K562 (cell line): ENCODE measurements around the gene CDK5R1. TPM values are rescaled to one million over a fixed set of nuclear protein-coding genes. Genes with fewer than 3 reads are reported as not detected.

Experiments used
- ARID2 ChIP-seq: fragments of 450-650 bp; IDR thresholded peaks from 2 replicates; pipeline ENCODE4 v1.6.1; 2017; ENCODE audit warnings: antibody characterized with exemption, mild to moderate bottlenecking
- BHLHE40 ChIP-seq: IDR thresholded peaks from 2 replicates; pipeline ENCODE4 v1.6.1; 2011; ENCODE audit warnings: low read length, improper control_type of control experiment
- CBX2 ChIP-seq: fragments of 200-600 bp; sonication (generic); IDR thresholded peaks from one replicate; pipeline ENCODE4 v1.6.1; 2012; ENCODE audit warnings: mild to moderate bottlenecking, low read length, inconsistent platforms; ENCODE audit not compliant: insufficient read depth, poor library complexity, severe bottlenecking
- CCNT2 ChIP-seq: IDR thresholded peaks from 2 replicates; pipeline ENCODE4 v1.6.1; 2011; ENCODE audit warnings: borderline replicate concordance, low read depth, mild to moderate bottlenecking, moderate library complexity, mixed read lengths, low read length; ENCODE audit not compliant: insufficient read length; ENCODE audit errors: extremely low read depth
- CSDE1 ChIP-seq, 2 experiments: fragments of 450-650 bp; IDR thresholded peaks; 2 replicates each; pipeline ENCODE4 v1.6.1; 2016; ENCODE audit warnings: mild to moderate bottlenecking in 1 of 2
- HLTF ChIP-seq: fragments of 450-650 bp; IDR thresholded peaks from 2 replicates; pipeline ENCODE4 v1.6.1; 2016
- KLF16 ChIP-seq: IDR thresholded peaks from 2 replicates; pipeline ENCODE4 v1.6.1; 2016; ENCODE audit warnings: antibody characterized with exemption
- MECOM ChIP-seq: fragments of 250-450 bp; sonication (Bioruptor Pico); IDR thresholded peaks from 2 replicates; pipeline ENCODE4 v1.8.0; 2022; ENCODE audit warnings: inconsistent platforms
- NFE2 ChIP-seq: IDR thresholded peaks from 2 replicates; pipeline ENCODE4 v1.6.1; 2014; ENCODE audit warnings: antibody characterized with exemption, low read depth
- PTRF ChIP-seq: fragments of 450-650 bp; IDR thresholded peaks from 2 replicates; pipeline ENCODE4 v1.6.1; 2016; ENCODE audit warnings: mild to moderate bottlenecking, missing genetic modification characterization, missing compliant biosample characterization
- RFX1 ChIP-seq: fragments of 450-650 bp; IDR thresholded peaks from 2 replicates; pipeline ENCODE4 v1.6.1; 2016; ENCODE audit warnings: mild to moderate bottlenecking, moderate library complexity
- SNRNP70 ChIP-seq: fragments of 200-400 bp; formaldehyde crosslinking; optimal IDR thresholded peaks from 2 replicates; pipeline ENCODE3; 2017; ENCODE audit warnings: low read depth, low read length
- SOX6 ChIP-seq: fragments of 450-650 bp; IDR thresholded peaks from 2 replicates; pipeline ENCODE4 v1.6.1; 2014; ENCODE audit warnings: mild to moderate bottlenecking
- TCF7L2 ChIP-seq: fragments of 150-350 bp; IDR thresholded peaks from 2 replicates; pipeline ENCODE4 v1.6.1; 2016; ENCODE audit warnings: low read depth, mild to moderate bottlenecking, low read length, moderate library complexity
- ZNF224 ChIP-seq: sonication (generic); formaldehyde crosslinking; IDR thresholded peaks from 2 replicates; pipeline ENCODE4 v1.8.0; 2022; ENCODE audit warnings: mild to moderate bottlenecking, missing genetic modification reagents
- ZNF23 ChIP-seq: fragments of 250-450 bp; sonication (Bioruptor Pico); IDR thresholded peaks from 2 replicates; pipeline ENCODE4 v1.4.0; 2020; ENCODE audit warnings: mild to moderate bottlenecking
- polyA plus RNA-seq, 8 experiments: library from polyadenylated mRNA; depleted of rRNA in 4 of 8; stranded (reverse) in 5 of 8; unstranded in 3 of 8; fragments of >200 nt; fragmentation: Nextera tagmentation in 2 of 8; fragmentation: Illumina TruSeq in 1 of 8; extraction: Ambion mirVana in 2 of 8; extraction: Trizol in 1 of 8; gene quantifications; 2 replicates each; pipeline versions ENCODE4 v1.2.1 to v1.2.3, GENCODE V29; 2011 to 2014; ENCODE audit warnings: inconsistent platforms in 1 of 8, missing spikeins in 1 of 8
- total RNA-seq, 7 experiments: library from RNA; depleted of rRNA in 6 of 7; stranded (reverse); fragments of >200 nt in 6 of 7; fragmentation: Illumina TruSeq in 2 of 7; extraction: Trizol in 2 of 7; gene quantifications; 2 replicates each; pipeline versions ENCODE4 v1.2.1 to v1.2.3, GENCODE V29; 2011 to 2021; ENCODE audit warnings: low replicate concordance in 1 of 7
- TF ChIP-seq, protein P1 (sequence below): sonication (generic); formaldehyde crosslinking; IDR thresholded peaks from 2 replicates; pipeline ENCODE4 v1.8.0; 2023; ENCODE audit warnings: mild to moderate bottlenecking, missing genetic modification reagents
- TF ChIP-seq, protein P2 (sequence below): fragments of 200-800 bp; sonication (Bioruptor generic); IDR thresholded peaks from 2 replicates; pipeline ENCODE4 v1.6.1; 2017; ENCODE audit warnings: missing genetic modification characterization, missing compliant biosample characterization
- TF ChIP-seq, protein P3 (sequence below): sonication (generic); formaldehyde crosslinking; IDR thresholded peaks from 2 replicates; pipeline ENCODE4 v1.8.0; 2022; ENCODE audit warnings: missing genetic modification reagents, mild to moderate bottlenecking, borderline replicate concordance
- TF ChIP-seq, protein P4 (sequence below), 2 experiments: IDR thresholded peaks; 2 replicates each; pipeline ENCODE4 v1.6.1; 2011; ENCODE audit warnings: borderline replicate concordance in 1 of 2, control low read depth in 1 of 2, low read depth in 1 of 2, low read length in 1 of 2, mild to moderate bottlenecking in 1 of 2, mixed read lengths in 1 of 2, moderate library complexity in 1 of 2; ENCODE audit not compliant: insufficient read depth in 1 of 2, insufficient read length in 1 of 2, poor library complexity in 1 of 2, severe bottlenecking in 1 of 2; ENCODE audit errors: extremely low read depth in 1 of 2
- TF ChIP-seq, protein P5 (sequence below): fragments of 450-650 bp; IDR thresholded peaks from 2 replicates; pipeline ENCODE4 v1.6.1; 2016; ENCODE audit warnings: missing biosample characterization, missing genetic modification characterization

CDK5R1 gene
- total and polyA plus RNA-seq, 9 of the 15 experiments (the other 6 are each of a cell fraction or from before 2014, with no cell fraction given), result 0.10 to 4.8 (median 2.3) TPM

DNA sequence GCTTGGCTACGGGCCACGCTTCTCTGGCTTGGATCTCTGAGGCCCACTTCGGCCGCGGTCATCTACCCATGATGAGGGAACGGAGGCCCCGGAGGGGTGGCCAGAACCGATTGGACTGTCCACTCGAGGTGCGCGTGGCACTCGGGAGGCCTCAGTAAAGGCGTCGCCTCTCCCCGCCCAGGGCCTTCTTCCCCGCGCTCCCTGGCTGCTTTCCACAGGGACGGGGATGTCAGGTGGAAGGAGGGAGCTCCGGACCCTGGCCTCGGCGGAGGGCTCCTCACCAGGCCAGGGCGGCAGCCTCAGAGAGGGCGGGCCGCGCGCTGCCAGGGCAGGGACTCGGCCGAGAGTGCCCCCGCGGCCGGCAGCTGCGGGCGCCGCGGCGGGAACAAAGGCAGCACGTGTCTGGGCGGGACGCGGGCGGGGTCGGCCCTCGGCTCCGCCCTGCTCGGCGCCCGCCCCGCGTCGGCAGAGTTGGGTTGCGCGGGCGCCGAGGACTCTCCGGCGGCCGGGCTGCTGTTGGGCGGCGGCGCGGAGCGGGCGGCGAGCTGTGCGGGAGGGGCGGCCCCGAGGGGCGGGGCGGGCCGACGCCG lies 587 bp upstream of the CDK5R1 start (continued):
- TF ChIP-seq SNRNP70, result no peak
- TF ChIP-seq, protein P1, sequence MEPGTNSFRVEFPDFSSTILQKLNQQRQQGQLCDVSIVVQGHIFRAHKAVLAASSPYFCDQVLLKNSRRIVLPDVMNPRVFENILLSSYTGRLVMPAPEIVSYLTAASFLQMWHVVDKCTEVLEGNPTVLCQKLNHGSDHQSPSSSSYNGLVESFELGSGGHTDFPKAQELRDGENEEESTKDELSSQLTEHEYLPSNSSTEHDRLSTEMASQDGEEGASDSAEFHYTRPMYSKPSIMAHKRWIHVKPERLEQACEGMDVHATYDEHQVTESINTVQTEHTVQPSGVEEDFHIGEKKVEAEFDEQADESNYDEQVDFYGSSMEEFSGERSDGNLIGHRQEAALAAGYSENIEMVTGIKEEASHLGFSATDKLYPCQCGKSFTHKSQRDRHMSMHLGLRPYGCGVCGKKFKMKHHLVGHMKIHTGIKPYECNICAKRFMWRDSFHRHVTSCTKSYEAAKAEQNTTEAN (CRISPR knock-in tag), result no peak
- TF ChIP-seq SOX6, result peak; percentile 77
- no peak for TF ChIP-seq ZNF23 (CRISPR knock-in tag)
- no peak for TF ChIP-seq NFE2
- no peak for TF ChIP-seq ZNF224 (CRISPR knock-in tag)
- no peak for TF ChIP-seq CSDE1 (IDR thresholded peaks at IDR 0.05)
- TF ChIP-seq HLTF, result no peak
- no peak for TF ChIP-seq MECOM (CRISPR knock-in tag)
- TF ChIP-seq CCNT2, result peak; percentile 14
- TF ChIP-seq, protein P2, sequence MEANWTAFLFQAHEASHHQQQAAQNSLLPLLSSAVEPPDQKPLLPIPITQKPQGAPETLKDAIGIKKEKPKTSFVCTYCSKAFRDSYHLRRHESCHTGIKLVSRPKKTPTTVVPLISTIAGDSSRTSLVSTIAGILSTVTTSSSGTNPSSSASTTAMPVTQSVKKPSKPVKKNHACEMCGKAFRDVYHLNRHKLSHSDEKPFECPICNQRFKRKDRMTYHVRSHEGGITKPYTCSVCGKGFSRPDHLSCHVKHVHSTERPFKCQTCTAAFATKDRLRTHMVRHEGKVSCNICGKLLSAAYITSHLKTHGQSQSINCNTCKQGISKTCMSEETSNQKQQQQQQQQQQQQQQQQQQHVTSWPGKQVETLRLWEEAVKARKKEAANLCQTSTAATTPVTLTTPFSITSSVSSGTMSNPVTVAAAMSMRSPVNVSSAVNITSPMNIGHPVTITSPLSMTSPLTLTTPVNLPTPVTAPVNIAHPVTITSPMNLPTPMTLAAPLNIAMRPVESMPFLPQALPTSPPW, result peak; percentile 72; the same call in 1 of the 2 replicates
- TF ChIP-seq TCF7L2, result no peak
- TF ChIP-seq, protein P3, sequence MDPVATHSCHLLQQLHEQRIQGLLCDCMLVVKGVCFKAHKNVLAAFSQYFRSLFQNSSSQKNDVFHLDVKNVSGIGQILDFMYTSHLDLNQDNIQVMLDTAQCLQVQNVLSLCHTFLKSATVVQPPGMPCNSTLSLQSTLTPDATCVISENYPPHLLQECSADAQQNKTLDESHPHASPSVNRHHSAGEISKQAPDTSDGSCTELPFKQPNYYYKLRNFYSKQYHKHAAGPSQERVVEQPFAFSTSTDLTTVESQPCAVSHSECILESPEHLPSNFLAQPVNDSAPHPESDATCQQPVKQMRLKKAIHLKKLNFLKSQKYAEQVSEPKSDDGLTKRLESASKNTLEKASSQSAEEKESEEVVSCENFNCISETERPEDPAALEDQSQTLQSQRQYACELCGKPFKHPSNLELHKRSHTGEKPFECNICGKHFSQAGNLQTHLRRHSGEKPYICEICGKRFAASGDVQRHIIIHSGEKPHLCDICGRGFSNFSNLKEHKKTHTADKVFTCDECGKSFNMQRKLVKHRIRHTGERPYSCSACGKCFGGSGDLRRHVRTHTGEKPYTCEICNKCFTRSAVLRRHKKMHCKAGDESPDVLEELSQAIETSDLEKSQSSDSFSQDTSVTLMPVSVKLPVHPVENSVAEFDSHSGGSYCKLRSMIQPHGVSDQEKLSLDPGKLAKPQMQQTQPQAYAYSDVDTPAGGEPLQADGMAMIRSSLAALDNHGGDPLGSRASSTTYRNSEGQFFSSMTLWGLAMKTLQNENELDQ, result no peak
- no peak for TF ChIP-seq CBX2
- TF ChIP-seq BHLHE40, result peak; percentile 95
- no peak for TF ChIP-seq ARID2
- no peak for TF ChIP-seq RFX1
- TF ChIP-seq, protein P4, sequence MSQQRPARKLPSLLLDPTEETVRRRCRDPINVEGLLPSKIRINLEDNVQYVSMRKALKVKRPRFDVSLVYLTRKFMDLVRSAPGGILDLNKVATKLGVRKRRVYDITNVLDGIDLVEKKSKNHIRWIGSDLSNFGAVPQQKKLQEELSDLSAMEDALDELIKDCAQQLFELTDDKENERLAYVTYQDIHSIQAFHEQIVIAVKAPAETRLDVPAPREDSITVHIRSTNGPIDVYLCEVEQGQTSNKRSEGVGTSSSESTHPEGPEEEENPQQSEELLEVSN (IDR thresholded peaks at IDR 0.05; ENCODE audit: borderline replicate concordance in 1 of 2, extremely low read depth in 1 of 2, insufficient read depth in 1 of 2, insufficient read length in 1 of 2, low read depth in 1 of 2, low read length in 1 of 2, poor library complexity in 1 of 2, severe bottlenecking in 1 of 2), result peak; percentile 98 to 100
- TF ChIP-seq, protein P5, sequence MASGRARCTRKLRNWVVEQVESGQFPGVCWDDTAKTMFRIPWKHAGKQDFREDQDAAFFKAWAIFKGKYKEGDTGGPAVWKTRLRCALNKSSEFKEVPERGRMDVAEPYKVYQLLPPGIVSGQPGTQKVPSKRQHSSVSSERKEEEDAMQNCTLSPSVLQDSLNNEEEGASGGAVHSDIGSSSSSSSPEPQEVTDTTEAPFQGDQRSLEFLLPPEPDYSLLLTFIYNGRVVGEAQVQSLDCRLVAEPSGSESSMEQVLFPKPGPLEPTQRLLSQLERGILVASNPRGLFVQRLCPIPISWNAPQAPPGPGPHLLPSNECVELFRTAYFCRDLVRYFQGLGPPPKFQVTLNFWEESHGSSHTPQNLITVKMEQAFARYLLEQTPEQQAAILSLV (tag), result no peak
- TF ChIP-seq PTRF (tag), result no peak
- TF ChIP-seq KLF16, result no peak
